Fibroblast of lung (primary cell): ENCODE measurements around the gene ZFP57. TPM values are rescaled to one million over a fixed set of nuclear protein-coding genes. Genes with fewer than 3 reads are reported as not detected.

Experiments
- DNase-seq, 2 donors: peaks; one replicate each; pipeline versions ENCODE4 v3.0.0 to v3.0.0-alpha.2; 2010; ENCODE audit warnings: low read depth in 2 of 2
- H2AFZ ChIP-seq: 2 replicates; pipeline ENCODE4 v1.5.1; 2012; ENCODE audit warnings: low read length, control low read depth, inconsistent platforms
- H3K27ac ChIP-seq: 2 replicates; pipeline ENCODE4 v1.5.1; 2011; ENCODE audit warnings: low read length, control low read depth; ENCODE audit not compliant: insufficient read depth
- H3K27me3 ChIP-seq: 2 replicates; pipeline ENCODE4 v1.5.1; 2011; ENCODE audit warnings: mild to moderate bottlenecking, low read length; ENCODE audit not compliant: control insufficient read depth, insufficient read depth
- H3K36me3 ChIP-seq: 2 replicates; pipeline ENCODE4 v1.5.1; 2011; ENCODE audit warnings: low read length; ENCODE audit not compliant: control insufficient read depth, insufficient read depth
- H3K4me1 ChIP-seq: 2 replicates; pipeline ENCODE4 v1.5.1; 2011; ENCODE audit warnings: low read length; ENCODE audit not compliant: control insufficient read depth, insufficient read depth; ENCODE audit errors: extremely low read depth
- H3K4me2 ChIP-seq: 2 replicates; pipeline ENCODE4 v1.5.1; 2011; ENCODE audit warnings: low read length, control low read depth; ENCODE audit not compliant: insufficient read depth; ENCODE audit errors: extremely low read depth
- H3K4me3 ChIP-seq, 4 experiments: fragments of 200-600 bp in 1 of 4; sonication (generic) in 1 of 4; replicated peaks in 1 of 4; 2 replicates each; pipeline ENCODE4 v1.5.1; 2011 to 2016; ENCODE audit warnings: low read length in 4 of 4, low read depth in 3 of 4, mild to moderate bottlenecking in 3 of 4, control low read depth in 2 of 4, inconsistent platforms in 1 of 4, mixed read lengths in 1 of 4; ENCODE audit not compliant: insufficient read depth in 1 of 4; ENCODE audit errors: control extremely low read depth in 1 of 4
- H3K79me2 ChIP-seq: 2 replicates; pipeline ENCODE4 v1.5.1; 2012; ENCODE audit warnings: mild to moderate bottlenecking, low read length, inconsistent platforms; ENCODE audit not compliant: control insufficient read depth, insufficient read depth
- H3K9ac ChIP-seq: 2 replicates; pipeline ENCODE4 v1.5.1; 2011; ENCODE audit warnings: mild to moderate bottlenecking, low read length, control low read depth; ENCODE audit not compliant: insufficient read depth
- H3K9me3 ChIP-seq: 2 replicates; pipeline ENCODE4 v1.5.1; 2012; ENCODE audit warnings: low read depth, low read length; ENCODE audit not compliant: control insufficient read depth, insufficient read depth
- H4K20me1 ChIP-seq: 2 replicates; pipeline ENCODE4 v1.5.1; 2011; ENCODE audit warnings: low read length; ENCODE audit not compliant: control insufficient read depth, insufficient read depth; ENCODE audit errors: extremely low read depth
- EZH2 ChIP-seq: IDR thresholded peaks from 2 replicates; pipeline ENCODE4 v1.5.1; 2012; ENCODE audit warnings: low read length, control low read depth, mild to moderate bottlenecking; ENCODE audit errors: missing control alignments
- polyA plus RNA-seq, 2 donors: library from polyadenylated mRNA; depleted of rRNA in 1 of 2; stranded (reverse) in 1 of 2; unstranded in 1 of 2; fragments of >200 nt; gene quantifications; 2 replicates each; pipeline ENCODE4 v1.2.1, GENCODE V29; 2011 to 2012; ENCODE audit warnings: missing spikeins in 1 of 2
- total RNA-seq: library from RNA; depleted of rRNA; stranded (reverse); fragments of >200 nt; gene quantifications from 2 replicates; pipeline ENCODE4 v1.2.1, GENCODE V29; 2014
- TF ChIP-seq, protein P1 (sequence below), 2 donors: IDR thresholded peaks in 1 of 2; conservative IDR thresholded peaks in 1 of 2; 1 replicate in 1 of 2; 2 replicates in 1 of 2; pipeline ENCODE4 v1.5.1; 2011 to 2012; ENCODE audit warnings: low read length in 2 of 2, control low read depth in 1 of 2, inconsistent platforms in 1 of 2, low read depth in 1 of 2, mild to moderate bottlenecking in 1 of 2

ZFP57 gene
- total and polyA plus RNA-seq, 2 donors (not counting 1 experiment from before 2014, with no cell fraction given) = not detected

DNA sequence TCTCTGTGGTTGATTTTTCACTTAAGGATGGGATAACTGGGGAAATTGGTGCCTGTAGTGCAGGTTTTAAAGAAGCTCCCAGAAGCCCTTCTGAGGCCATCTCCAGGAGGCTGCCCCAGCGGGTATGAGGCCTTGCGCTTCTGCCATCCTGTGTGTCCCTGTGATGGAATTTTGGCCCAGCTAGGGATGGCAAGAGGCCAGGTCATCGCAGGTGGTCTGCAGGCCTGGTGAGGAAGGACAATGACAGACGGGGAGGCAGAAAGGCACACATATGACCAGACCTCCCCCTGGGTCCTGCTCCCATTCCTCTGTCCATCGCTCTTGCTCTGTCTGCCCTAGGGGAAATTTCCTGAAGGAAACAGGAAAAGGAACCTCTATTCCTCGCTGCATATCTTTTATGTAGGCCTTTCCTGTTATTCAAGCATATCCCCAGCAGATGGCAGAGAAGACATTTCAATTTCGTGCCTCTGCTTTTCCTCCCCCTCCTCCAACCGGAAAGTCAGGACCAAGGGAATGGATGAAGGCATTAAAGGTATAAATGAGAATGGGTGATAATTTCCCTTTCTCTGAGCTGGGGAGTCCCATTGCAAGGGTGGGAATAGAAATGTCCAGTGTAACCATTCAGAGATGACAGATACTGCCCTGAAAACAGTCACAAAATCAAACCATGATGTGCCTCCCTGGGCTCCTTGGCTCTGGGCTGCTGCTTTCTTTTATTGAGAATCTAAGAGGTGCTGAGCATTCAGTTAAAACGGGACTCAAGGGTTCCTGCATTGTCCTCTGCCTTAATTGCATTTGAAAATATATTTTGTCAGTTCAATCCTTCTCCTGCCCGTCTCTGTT, 24.7 kb upstream of the ZFP57 start:
- Histone ChIP-seq H3K4me2 (no peak overlapping the region), H3K27ac (no peak overlapping the region), H2AFZ (no peak overlapping the region), H3K36me3 (no peaks in the 10 kb centered on the region), H3K9me3 (no peaks in the 10 kb centered on the region), H3K4me3 (no peak overlapping the region), H3K27me3 (peaks cover 9% of the 10 kb centered on the region), H3K4me1 (no peaks in the 10 kb centered on the region), H3K9ac (no peak overlapping the region), H3K79me2 (no peaks in the 10 kb centered on the region), H4K20me1 (no peaks in the 10 kb centered on the region)
- peak; percentile 25 to 61 for DNase-seq
- TF ChIP-seq, protein P1, sequence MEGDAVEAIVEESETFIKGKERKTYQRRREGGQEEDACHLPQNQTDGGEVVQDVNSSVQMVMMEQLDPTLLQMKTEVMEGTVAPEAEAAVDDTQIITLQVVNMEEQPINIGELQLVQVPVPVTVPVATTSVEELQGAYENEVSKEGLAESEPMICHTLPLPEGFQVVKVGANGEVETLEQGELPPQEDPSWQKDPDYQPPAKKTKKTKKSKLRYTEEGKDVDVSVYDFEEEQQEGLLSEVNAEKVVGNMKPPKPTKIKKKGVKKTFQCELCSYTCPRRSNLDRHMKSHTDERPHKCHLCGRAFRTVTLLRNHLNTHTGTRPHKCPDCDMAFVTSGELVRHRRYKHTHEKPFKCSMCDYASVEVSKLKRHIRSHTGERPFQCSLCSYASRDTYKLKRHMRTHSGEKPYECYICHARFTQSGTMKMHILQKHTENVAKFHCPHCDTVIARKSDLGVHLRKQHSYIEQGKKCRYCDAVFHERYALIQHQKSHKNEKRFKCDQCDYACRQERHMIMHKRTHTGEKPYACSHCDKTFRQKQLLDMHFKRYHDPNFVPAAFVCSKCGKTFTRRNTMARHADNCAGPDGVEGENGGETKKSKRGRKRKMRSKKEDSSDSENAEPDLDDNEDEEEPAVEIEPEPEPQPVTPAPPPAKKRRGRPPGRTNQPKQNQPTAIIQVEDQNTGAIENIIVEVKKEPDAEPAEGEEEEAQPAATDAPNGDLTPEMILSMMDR (conservative IDR thresholded peaks at IDR 0.05 in 1 of 2, IDR thresholded peaks at IDR 0.05 in 1 of 2; ENCODE audit: low read depth in 1 of 2, low read length in 2 of 2) = peak; percentile 66 to 67
- no peak for TF ChIP-seq EZH2

DNA sequence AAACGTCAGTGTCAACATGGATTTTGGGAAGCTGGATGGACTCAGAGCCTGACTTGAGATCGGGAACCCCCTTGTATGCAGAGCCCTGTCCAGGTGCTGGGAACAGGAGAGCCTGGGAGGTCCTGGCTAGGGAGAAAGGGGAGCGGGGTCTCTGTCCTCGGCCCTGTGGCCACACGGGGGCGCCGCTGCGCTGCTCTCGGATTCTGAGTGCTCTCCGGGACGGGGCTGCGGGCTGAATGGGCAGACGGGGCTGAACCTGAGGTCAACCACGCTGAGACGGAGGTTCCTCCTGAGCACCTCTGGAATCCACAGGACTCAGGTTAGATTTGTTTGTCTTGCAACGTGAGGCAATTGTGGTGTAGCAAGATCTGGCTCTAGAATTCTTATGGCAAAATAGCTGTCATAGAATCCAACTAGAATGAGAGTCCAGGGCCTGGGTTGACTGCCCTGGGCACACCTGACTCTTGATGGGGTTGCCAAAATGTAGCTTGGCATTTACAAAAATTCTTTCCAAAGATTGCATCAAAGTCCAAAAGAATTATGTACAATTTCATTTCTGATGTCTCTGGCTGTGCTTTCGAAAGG, 21.7 kb upstream of the ZFP57 start:
- H3K9ac ChIP-seq = no peak overlapping the region
- no peak overlapping the region for H3K4me3 ChIP-seq
- no peaks in the 10 kb centered on the region for H4K20me1 ChIP-seq
- DNase-seq = no peak
- H3K27ac ChIP-seq = no peak overlapping the region
- TF ChIP-seq, protein P1 (conservative IDR thresholded peaks at IDR 0.05 in 1 of 2, IDR thresholded peaks at IDR 0.05 in 1 of 2; ENCODE audit: low read depth in 1 of 2, low read length in 2 of 2) = peak; percentile 44 to 52
- no peak for TF ChIP-seq EZH2
- no peaks in the 10 kb centered on the region for H3K9me3 ChIP-seq
- H2AFZ ChIP-seq = no peak overlapping the region
- H3K27me3 ChIP-seq = peaks cover 3% of the 10 kb centered on the region
- H3K4me1 ChIP-seq = no peaks in the 10 kb centered on the region
- H3K4me2 ChIP-seq = no peak overlapping the region
- no peaks in the 10 kb centered on the region for H3K79me2 ChIP-seq
- no peaks in the 10 kb centered on the region for H3K36me3 ChIP-seq
